Muscle layer of colon (tissue), 2 donors: ENCODE measurements around the gene ZNF532.
"Not testable (repeated sequence)": the region's sequence is repeated elsewhere in the genome, so short reads cannot be mapped to it uniquely, and the experiment has no call there.

Source experiments
- H3K27ac ChIP-seq: one replicate; pipeline ENCODE4 v1.7.0; 2013; ENCODE audit warnings: low read depth, mild to moderate bottlenecking, low read length, moderate library complexity
- H3K27me3 ChIP-seq, 2 donors: one replicate each; pipeline ENCODE4 v1.7.0; 2013; ENCODE audit warnings: low read length in 2 of 2, mild to moderate bottlenecking in 2 of 2; ENCODE audit not compliant: insufficient read depth in 2 of 2, control insufficient read depth in 1 of 2
- H3K36me3 ChIP-seq: one replicate; pipeline ENCODE4 v1.7.0; 2013; ENCODE audit warnings: mild to moderate bottlenecking, low read length; ENCODE audit not compliant: insufficient read depth
- H3K4me1 ChIP-seq: one replicate; pipeline ENCODE4 v1.7.0; 2013; ENCODE audit warnings: mild to moderate bottlenecking, low read length; ENCODE audit not compliant: insufficient read depth
- H3K4me3 ChIP-seq, 2 donors: one replicate each; pipeline ENCODE4 v1.7.0; 2013; ENCODE audit warnings: low read length in 2 of 2, low read depth in 1 of 2, mild to moderate bottlenecking in 1 of 2, moderate library complexity in 1 of 2
- H3K9ac ChIP-seq: one replicate; pipeline ENCODE4 v1.7.0; 2013; ENCODE audit warnings: low read length
- H3K9me3 ChIP-seq: one replicate; pipeline ENCODE4 v1.7.0; 2013; ENCODE audit warnings: mild to moderate bottlenecking, low read length
- donor health status: abdominal sarcoma.
- donor health status: Adenocarcinoma of cecum.

ZNF532 gene

DNA sequence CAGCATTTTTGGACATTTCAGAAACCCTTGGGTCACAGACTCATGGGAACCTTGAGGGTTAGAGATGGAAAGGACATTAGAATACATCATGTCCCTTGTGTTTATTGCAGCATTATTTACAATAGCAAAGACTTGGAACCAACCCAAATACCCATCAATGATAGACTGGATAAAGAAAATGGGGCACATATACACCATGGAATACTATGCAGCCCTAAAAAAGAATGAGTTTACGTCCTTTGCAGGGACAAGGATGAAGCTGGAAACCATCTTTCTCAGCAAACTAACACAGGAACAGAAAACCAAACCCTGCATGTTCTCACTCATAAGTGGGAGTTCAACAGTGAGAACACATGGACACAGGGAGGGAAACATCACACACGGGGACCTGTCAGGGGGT, 160.9 kb downstream of the ZNF532 start:
- not testable (repeated sequence) for H3K4me3 ChIP-seq, H3K4me1 ChIP-seq, H3K27ac ChIP-seq, H3K36me3 ChIP-seq, H3K9me3 ChIP-seq, H3K27me3 ChIP-seq, H3K9ac ChIP-seq

- H3K36me3 ChIP-seq = no peaks in the 10 kb centered on the region
- H3K4me3 ChIP-seq = no peak overlapping the region
- no peak overlapping the region for H3K9ac ChIP-seq
- no peak overlapping the region for H3K27ac ChIP-seq
- H3K4me1 ChIP-seq = no peaks in the 10 kb centered on the region
- H3K27me3 ChIP-seq = no peaks in the 10 kb centered on the region
- H3K9me3 ChIP-seq = no peaks in the 10 kb centered on the region
These were observed 161.7 kb downstream of the ZNF532 start for GRCh38 chr18:59026364-59026763.

- no peak overlapping the region for H3K9ac ChIP-seq
- no peaks in the 10 kb centered on the region for H3K27me3 ChIP-seq
- no peaks in the 10 kb centered on the region for H3K36me3 ChIP-seq
- no peak overlapping the region for H3K4me3 ChIP-seq
- no peak overlapping the region for H3K27ac ChIP-seq
- H3K9me3 ChIP-seq = no peaks in the 10 kb centered on the region
- H3K4me1 ChIP-seq = no peaks in the 10 kb centered on the region
These were observed 162.2 kb downstream of the ZNF532 start for GRCh38 chr18:59026831-59027410.

GRCh38 chr18:59029663-59030429, 165.2 kb downstream of the ZNF532 start:
- Histone ChIP-seq H3K27me3 (no peaks in the 10 kb centered on the region), H3K9me3 (no peaks in the 10 kb centered on the region), H3K9ac (no peak overlapping the region), H3K36me3 (no peaks in the 10 kb centered on the region), H3K4me3 (no peak overlapping the region), H3K4me1 (no peaks in the 10 kb centered on the region), H3K27ac (no peak overlapping the region)

DNA sequence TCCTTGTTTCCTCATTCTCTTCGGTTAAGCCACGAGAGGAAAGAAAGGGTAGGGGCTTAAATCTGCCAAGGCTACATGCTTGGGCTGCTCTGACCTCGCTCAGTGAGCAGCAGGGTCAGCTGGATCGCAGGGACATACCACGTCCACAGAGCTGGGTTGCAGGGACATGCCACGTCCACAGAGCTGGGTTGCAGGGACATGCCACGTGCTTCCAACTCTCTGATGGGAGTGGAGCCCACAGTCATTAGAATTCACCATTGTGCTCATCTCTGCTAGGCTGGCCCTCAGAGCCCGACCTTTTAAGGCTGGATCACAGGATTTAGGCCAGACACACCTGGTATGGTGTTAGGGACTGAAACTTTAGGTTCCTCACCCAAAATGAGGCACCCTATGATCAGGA, 167.6 kb downstream of the ZNF532 start:
- no peak overlapping the region for H3K4me3 ChIP-seq
- no peaks in the 10 kb centered on the region for H3K9me3 ChIP-seq
- no peak overlapping the region for H3K27ac ChIP-seq
- H3K27me3 ChIP-seq = no peaks in the 10 kb centered on the region
- no peaks in the 10 kb centered on the region for H3K36me3 ChIP-seq
- no peak overlapping the region for H3K9ac ChIP-seq
- no peaks in the 10 kb centered on the region for H3K4me1 ChIP-seq

GRCh38 chr18:59033359-59033758, 168.7 kb downstream of the ZNF532 start:
- Histone ChIP-seq H3K9me3 (no peaks in the 10 kb centered on the region), H3K4me3 (no peak overlapping the region), H3K27ac (no peak overlapping the region), H3K36me3 (no peaks in the 10 kb centered on the region), H3K9ac (no peak overlapping the region), H3K4me1 (no peaks in the 10 kb centered on the region), H3K27me3 (no peaks in the 10 kb centered on the region)

GRCh38 chr18:59033974-59034373, 169.3 kb downstream of the ZNF532 start:
- no peak overlapping the region for H3K9ac ChIP-seq
- H3K9me3 ChIP-seq = no peaks in the 10 kb centered on the region
- H3K36me3 ChIP-seq = no peaks in the 10 kb centered on the region
- H3K27me3 ChIP-seq = no peaks in the 10 kb centered on the region
- H3K27ac ChIP-seq = no peak overlapping the region
- no peak overlapping the region for H3K4me3 ChIP-seq
- H3K4me1 ChIP-seq = no peaks in the 10 kb centered on the region

GRCh38 chr18:59035591-59035990, 170.9 kb downstream of the ZNF532 start:
- Histone ChIP-seq H3K9me3 (no peaks in the 10 kb centered on the region), H3K9ac (no peak overlapping the region), H3K36me3 (no peaks in the 10 kb centered on the region), H3K27ac (no peak overlapping the region), H3K4me1 (no peaks in the 10 kb centered on the region), H3K4me3 (no peak overlapping the region), H3K27me3 (no peaks in the 10 kb centered on the region)
